Measurements from ENCODE around the gene MRTO4. TPM values are rescaled to one million over a fixed set of nuclear protein-coding genes. Genes with fewer than 3 reads are reported as not detected.
"Not testable (repeated sequence)": the region's sequence is repeated elsewhere in the genome, so short reads cannot be mapped to it uniquely, and the experiment has no call there.

MRTO4 gene
- total RNA-seq, 1 donor from 2014 or later, result 47.2 TPM

GRCh38 chr1:19294638-19295037 is 43.0 kb downstream of the MRTO4 start:
- H3K4me3 ChIP-seq (ENCODE audit: low read depth, low read length), result no peak overlapping the region
- TF ChIP-seq CTCF (conservative IDR thresholded peaks at IDR 0.05; ENCODE audit: low read depth, low read length), result no peak
- no peak for DNase-seq (ENCODE audit: low read depth)

GRCh38 chr1:19300211-19300610 is 48.6 kb downstream of the MRTO4 start:
- TF ChIP-seq CTCF (conservative IDR thresholded peaks at IDR 0.05; ENCODE audit: low read depth, low read length), result no peak
- H3K4me3 ChIP-seq (ENCODE audit: low read depth, low read length), result no peak overlapping the region
- no peak for DNase-seq (ENCODE audit: low read depth)

- DNase-seq (ENCODE audit: low read depth); H3K4me3 ChIP-seq (ENCODE audit: low read depth, low read length): not testable (repeated sequence)
These were observed 52.5 kb downstream of the MRTO4 start for GRCh38 chr1:19304081-19304480.

- no peak for TF ChIP-seq CTCF (conservative IDR thresholded peaks at IDR 0.05; ENCODE audit: low read depth, low read length)
- no peak overlapping the region for H3K4me3 ChIP-seq (ENCODE audit: low read depth, low read length)
- no peak for DNase-seq (ENCODE audit: low read depth)
These were observed 54.3 kb downstream of the MRTO4 start for GRCh38 chr1:19305880-19306279.

- no peak overlapping the region for H3K4me3 ChIP-seq (ENCODE audit: low read depth, low read length)
- no peak for DNase-seq (ENCODE audit: low read depth)
- no peak for TF ChIP-seq CTCF (conservative IDR thresholded peaks at IDR 0.05; ENCODE audit: low read depth, low read length)
These were observed 55.3 kb downstream of the MRTO4 start for GRCh38 chr1:19306941-19307340.

- no peak for DNase-seq (ENCODE audit: low read depth)
- no peak overlapping the region for H3K4me3 ChIP-seq (ENCODE audit: low read depth, low read length)
- TF ChIP-seq CTCF (conservative IDR thresholded peaks at IDR 0.05; ENCODE audit: low read depth, low read length), result no peak
These were observed 56.3 kb downstream of the MRTO4 start for GRCh38 chr1:19307794-19308508.

GRCh38 chr1:19308509-19308907 is 56.9 kb downstream of the MRTO4 start:
- H3K4me3 ChIP-seq (ENCODE audit: low read depth, low read length), result no peak overlapping the region
- no peak for DNase-seq (ENCODE audit: low read depth)
- TF ChIP-seq CTCF (conservative IDR thresholded peaks at IDR 0.05; ENCODE audit: low read depth, low read length), result no peak
